Measurements from ENCODE around the gene TRIM66. TPM values are rescaled to one million over a fixed set of nuclear protein-coding genes. Genes with fewer than 3 reads are reported as not detected.

The TRIM66 gene
- total RNA-seq, 1 donor from 2014 or later, result 7.5 TPM

- no peak for DNase-seq (ENCODE audit: low read depth)
Measured at GRCh38 chr11:8612522-8612921, 69.9 kb downstream of the TRIM66 start.

GRCh38 chr11:8610532-8611116 is 71.8 kb downstream of the TRIM66 start:
- peak; percentile 78 for DNase-seq (ENCODE audit: low read depth)

GRCh38 chr11:8608652-8609051 is 73.8 kb downstream of the TRIM66 start:
- DNase-seq (ENCODE audit: low read depth), result peak; percentile 57

GRCh38 chr11:8605971-8606563 is 76.4 kb downstream of the TRIM66 start:
- no peak for DNase-seq (ENCODE audit: low read depth)

GRCh38 chr11:8604078-8604723 is 78.3 kb downstream of the TRIM66 start:
- DNase-seq (ENCODE audit: low read depth), result peak; percentile 100

- no peak for DNase-seq (ENCODE audit: low read depth)
Measured at GRCh38 chr11:8603696-8604077, 78.8 kb downstream of the TRIM66 start.

- no peak for DNase-seq (ENCODE audit: low read depth)
Measured at GRCh38 chr11:8601376-8602133, 80.9 kb downstream of the TRIM66 start.

GRCh38 chr11:8598506-8598905 is 84.0 kb downstream of the TRIM66 start:
- DNase-seq (ENCODE audit: low read depth), result no peak

- peak; percentile 88 for DNase-seq (ENCODE audit: low read depth)
Measured at GRCh38 chr11:8597182-8597581, 85.3 kb downstream of the TRIM66 start.

- DNase-seq (ENCODE audit: low read depth), result peak; percentile 81
Measured at GRCh38 chr11:8596504-8597046, 85.9 kb downstream of the TRIM66 start.

- peak; percentile 16 for DNase-seq (ENCODE audit: low read depth)
Measured at GRCh38 chr11:8593935-8594909, 88.2 kb downstream of the TRIM66 start, which contains the start of gene STK33. Gene STK33 (minus strand): TSS chr11:8594228. CDS start chr11:8474905, 119,323 bp downstream.

- DNase-seq (ENCODE audit: low read depth), result no peak
Measured at GRCh38 chr11:8593455-8593854, 89.0 kb downstream of the TRIM66 start.

- DNase-seq (ENCODE audit: low read depth), result no peak
Measured at GRCh38 chr11:8587915-8588314, 94.5 kb downstream of the TRIM66 start.

GRCh38 chr11:8586805-8587204 is 95.7 kb downstream of the TRIM66 start:
- DNase-seq (ENCODE audit: low read depth), result no peak

- DNase-seq (ENCODE audit: low read depth), result no peak
Measured at GRCh38 chr11:8586184-8586583, 96.3 kb downstream of the TRIM66 start.

- no peak for DNase-seq (ENCODE audit: low read depth)
Measured at GRCh38 chr11:8584511-8584910, 98.0 kb downstream of the TRIM66 start.

- no peak for DNase-seq (ENCODE audit: low read depth)
Measured at GRCh38 chr11:8584082-8584481, 98.4 kb downstream of the TRIM66 start.

- DNase-seq (ENCODE audit: low read depth), result no peak
Measured at GRCh38 chr11:8581300-8581699, 101.2 kb downstream of the TRIM66 start.

- no peak for DNase-seq (ENCODE audit: low read depth)
Measured at GRCh38 chr11:8577791-8578581, 104.5 kb downstream of the TRIM66 start.

- DNase-seq (ENCODE audit: low read depth), result no peak
Measured at GRCh38 chr11:8574798-8575197, 107.7 kb downstream of the TRIM66 start.

All from renal cortical epithelial cell (primary cell).